ENCODE measurements around the gene WEE2. TPM values are rescaled to one million over a fixed set of nuclear protein-coding genes. Genes with fewer than 3 reads are reported as not detected.

WEE2 gene
- total and polyA plus RNA-seq, 12 donors = 0.12 TPM; not detected in 11

DNA sequence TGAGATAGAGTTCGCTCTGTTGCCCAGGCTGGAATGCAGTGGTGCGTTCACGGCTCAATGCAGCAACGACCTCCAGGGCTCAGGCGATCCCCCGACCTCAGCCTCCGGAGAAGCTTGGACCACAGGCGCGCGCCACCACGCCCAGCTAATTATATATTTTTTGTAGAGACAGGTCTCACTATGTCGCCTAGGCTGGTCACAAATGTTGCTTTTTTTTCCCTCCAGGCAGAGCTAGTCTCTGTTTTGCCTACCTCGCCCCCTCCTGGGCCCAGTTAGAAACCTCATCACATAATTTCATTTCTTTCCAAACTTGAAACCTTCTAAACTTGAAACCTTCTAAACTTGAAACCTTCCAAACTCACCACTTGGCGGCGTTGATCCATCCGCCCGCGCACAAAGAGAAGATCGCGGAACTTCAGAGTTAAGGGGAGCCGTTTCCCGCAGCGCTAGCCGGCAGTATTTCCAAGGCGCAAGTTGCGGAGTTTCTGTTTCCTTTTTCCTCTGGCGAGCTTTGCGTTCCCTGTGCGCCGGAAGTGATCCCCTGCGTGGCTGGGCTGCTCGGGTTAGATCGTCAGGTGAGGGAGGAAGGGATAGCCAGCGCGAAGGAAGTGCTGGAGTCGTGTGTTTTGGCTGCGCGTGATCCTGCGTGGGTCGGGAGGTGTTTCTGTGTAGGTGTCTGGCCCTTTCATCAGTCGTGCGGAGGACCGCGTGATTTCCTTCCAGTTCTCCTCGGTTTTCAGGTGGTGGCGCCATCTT is 29.9 kb downstream of the WEE2 start, which contains the start of gene SSBP1:
TSS of gene SSBP1 (plus strand) at position 523 of the 756 bp plus-strand sequence. CDS start 809 bp downstream, outside the sequence.
- TF ChIP-seq, protein P1, sequence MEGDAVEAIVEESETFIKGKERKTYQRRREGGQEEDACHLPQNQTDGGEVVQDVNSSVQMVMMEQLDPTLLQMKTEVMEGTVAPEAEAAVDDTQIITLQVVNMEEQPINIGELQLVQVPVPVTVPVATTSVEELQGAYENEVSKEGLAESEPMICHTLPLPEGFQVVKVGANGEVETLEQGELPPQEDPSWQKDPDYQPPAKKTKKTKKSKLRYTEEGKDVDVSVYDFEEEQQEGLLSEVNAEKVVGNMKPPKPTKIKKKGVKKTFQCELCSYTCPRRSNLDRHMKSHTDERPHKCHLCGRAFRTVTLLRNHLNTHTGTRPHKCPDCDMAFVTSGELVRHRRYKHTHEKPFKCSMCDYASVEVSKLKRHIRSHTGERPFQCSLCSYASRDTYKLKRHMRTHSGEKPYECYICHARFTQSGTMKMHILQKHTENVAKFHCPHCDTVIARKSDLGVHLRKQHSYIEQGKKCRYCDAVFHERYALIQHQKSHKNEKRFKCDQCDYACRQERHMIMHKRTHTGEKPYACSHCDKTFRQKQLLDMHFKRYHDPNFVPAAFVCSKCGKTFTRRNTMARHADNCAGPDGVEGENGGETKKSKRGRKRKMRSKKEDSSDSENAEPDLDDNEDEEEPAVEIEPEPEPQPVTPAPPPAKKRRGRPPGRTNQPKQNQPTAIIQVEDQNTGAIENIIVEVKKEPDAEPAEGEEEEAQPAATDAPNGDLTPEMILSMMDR (IDR thresholded peaks at IDR 0.05) = peak; percentile 65 to 89 (median 79)
- DNase-seq = peak; percentile 83 to 92
- intact Hi-C loops (cut with DNase I) = loop anchor here in 9 of 10 donors (2.0 to 10.0 kb wide), 7 partner anchors 36 to 187 kb away; partner anchors contain the start of genes DENND11 (in 2 of the 9) and AGK (in 1 of the 9)
- H3K4me1 ChIP-seq = peaks cover 6 to 35% (median 26%) of the 10 kb centered on the region in 9 donors
- 3 to 4% methylated on average over 46 of the region's 46 CpGs for WGBS, 2 donors
- ATAC-seq = peak; percentile 94 to 98 (median 96)
- H3K4me3 ChIP-seq = peak within 1 kb of the TSS; percentile 61 to 88 (median 77)
- H3K27me3 ChIP-seq = no peaks in the 10 kb centered on the region
- H3K9me3 ChIP-seq = no peaks in the 10 kb centered on the region
- H3K27ac ChIP-seq = peak within 1 kb of the TSS in 9 of 10 donors; percentile 70 to 89 (median 80)
- peaks cover 0 to 39% (median 6%) of the 10 kb centered on the region in 9 donors for H3K36me3 ChIP-seq

- TF ChIP-seq, protein P1 (IDR thresholded peaks at IDR 0.05) = no peak
- Histone ChIP-seq H3K4me1 (peaks cover 6 to 35% (median 26%) of the 10 kb centered on the region in 9 donors), H3K36me3 (peaks cover 0 to 45% (median 10%) of the 10 kb centered on the region in 9 donors), H3K27me3 (no peaks in the 10 kb centered on the region), H3K27ac (peak overlapping the region in 9 of 10 donors; percentile 70 to 89 (median 80)), H3K9me3 (no peaks in the 10 kb centered on the region), H3K4me3 (peak overlapping the region; percentile 61 to 88 (median 77))
- no peak for ATAC-seq
- WGBS, 2 donors = 2 to 3% methylated on average over 6 of the region's 6 CpGs
- intact Hi-C loops (cut with DNase I) = loop anchor here in 8 of 10 donors (2.0 to 10.0 kb wide), 6 partner anchors 36 to 188 kb away; partner anchors contain the start of genes DENND11 (in 2 of the 8) and AGK (in 1 of the 8)
- DNase-seq = no peak
These were observed 30.4 kb downstream of the WEE2 start for GRCh38 chr7:141738592-141739013.

GRCh38 chr7:141739250-141739649 is 31.1 kb downstream of the WEE2 start:
- Histone ChIP-seq H3K4me1 (peaks cover 6 to 35% (median 26%) of the 10 kb centered on the region in 9 donors), H3K4me3 (peak overlapping the region in 7 of 10 donors; percentile 67 to 88 (median 77)), H3K27ac (peak overlapping the region in 1 of 10 donors; percentile 87), H3K36me3 (peaks cover 0 to 51% (median 16%) of the 10 kb centered on the region in 9 donors), H3K27me3 (no peaks in the 10 kb centered on the region), H3K9me3 (no peaks in the 10 kb centered on the region)
- TF ChIP-seq, protein P1 (IDR thresholded peaks at IDR 0.05) = no peak
- intact Hi-C loops (cut with DNase I) = loop anchor here in 8 of 10 donors (2.0 to 10.0 kb wide), 6 partner anchors 37 to 188 kb away; partner anchors contain the start of genes DENND11 (in 2 of the 8) and AGK (in 1 of the 8)
- ATAC-seq = no peak
- DNase-seq = no peak
- WGBS, 2 donors = 66 to 71% methylated on average over 3 of the region's 3 CpGs

DNA sequence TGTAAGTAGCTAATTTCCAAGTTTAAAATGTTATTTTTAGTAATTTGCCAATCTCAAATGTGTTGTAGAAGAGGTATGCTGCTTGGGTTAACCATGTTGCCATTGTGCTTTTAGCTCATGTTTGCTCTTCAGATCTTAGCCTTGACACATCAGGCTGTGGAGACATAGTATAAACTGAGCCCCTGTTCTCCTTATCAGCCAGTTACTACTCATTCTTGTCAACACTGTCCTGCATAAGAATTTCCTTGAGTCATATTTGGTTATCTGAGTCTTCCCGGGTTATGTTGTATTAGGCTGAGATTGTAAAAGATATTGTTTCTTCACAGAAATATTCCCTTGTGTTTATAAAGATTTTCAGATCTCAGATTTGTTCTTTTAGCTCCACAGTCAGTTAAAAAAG is 34.1 kb downstream of the WEE2 start:
- 14 to 34% methylated on average over 1 of the region's 1 CpG for WGBS, 2 donors
- TF ChIP-seq, protein P1 (IDR thresholded peaks at IDR 0.05) = no peak
- Histone ChIP-seq H3K4me1 (peaks cover 6 to 32% (median 22%) of the 10 kb centered on the region in 9 donors), H3K4me3 (no peak overlapping the region), H3K36me3 (peaks cover 0 to 81% (median 43%) of the 10 kb centered on the region in 9 donors), H3K27me3 (no peaks in the 10 kb centered on the region), H3K27ac (no peak overlapping the region), H3K9me3 (no peaks in the 10 kb centered on the region)
- ATAC-seq = no peak
- no peak for DNase-seq
- intact Hi-C loops (cut with DNase I) = no loop called here

All from heart right ventricle (tissue), 16 donors.